Thoracic aorta (tissue), 2 donors: ENCODE data around the gene SYPL1. TPM values are rescaled to one million over a fixed set of nuclear protein-coding genes. Genes with fewer than 3 reads are reported as not detected.

ENCODE experiments used
- ATAC-seq: fragments of 150-250 bp; one replicate; pipeline ENCODE4 v1.8.0; 2017; ENCODE audit warnings: low read depth; ENCODE audit not compliant: insufficient number of reproducible peaks, low FRiP score
- DNase-seq: peaks from one replicate; pipeline ENCODE4 v3.0.0-alpha.2; 2020; ENCODE audit warnings: low spot score
- H3K27ac ChIP-seq, 2 donors: fragments of 200-600 bp; sonication (generic); 1 replicate in 1 of 2; 2 replicates in 1 of 2; pipeline ENCODE4 v1.5.1; 2016; ENCODE audit warnings: mild to moderate bottlenecking in 2 of 2, moderate library complexity in 2 of 2
- H3K27me3 ChIP-seq: fragments of 200-600 bp; sonication (generic); replicated peaks from 2 replicates; pipeline ENCODE4 v1.6.0; 2016; ENCODE audit warnings: mild to moderate bottlenecking; ENCODE audit not compliant: insufficient read depth
- H3K36me3 ChIP-seq: fragments of 200-600 bp; sonication (generic); one replicate; pipeline ENCODE4 v1.5.1; 2016
- H3K4me1 ChIP-seq, 2 donors: fragments of 200-600 bp; sonication (generic); 1 replicate in 1 of 2; 2 replicates in 1 of 2; pipeline versions ENCODE4 v1.5.1 to v1.6.0; 2016; ENCODE audit warnings: low read depth in 2 of 2, mild to moderate bottlenecking in 1 of 2; ENCODE audit not compliant: control insufficient read depth in 1 of 2
- H3K4me3 ChIP-seq: fragments of 200-600 bp; sonication (generic); 2 replicates; pipeline ENCODE4 v1.5.1; 2016; ENCODE audit warnings: mild to moderate bottlenecking
- H3K9me3 ChIP-seq: fragments of 200-600 bp; sonication (generic); 2 replicates; pipeline ENCODE4 v1.5.1; 2016
- CTCF ChIP-seq: fragments of 200-600 bp; sonication (generic); IDR thresholded peaks from one replicate; pipeline ENCODE4 v1.5.1; 2019; ENCODE audit warnings: antibody characterized with exemption
- total RNA-seq, 2 donors: library from RNA; depleted of rRNA; stranded (reverse); fragments of >200 nt; gene quantifications; one replicate each; pipeline versions ENCODE4 v1.1.0 to v1.2.3, GENCODE V29; 2016

SYPL1 gene
- total RNA-seq, 2 donors from 2014 or later = 47.1 to 82.1 TPM

- no peak overlapping the region for H3K4me3 ChIP-seq
- TF ChIP-seq CTCF = no peak
- H3K36me3 ChIP-seq = no peaks in the 10 kb centered on the region
- H3K27ac ChIP-seq = no peak overlapping the region
- ATAC-seq = no peak
- H3K27me3 ChIP-seq = no peaks in the 10 kb centered on the region
- no peaks in the 10 kb centered on the region for H3K9me3 ChIP-seq
- no peak for DNase-seq
- peaks cover 0 to 8% of the 10 kb centered on the region in 2 donors for H3K4me1 ChIP-seq
Measured at GRCh38 chr7:106071356-106071998, 40.6 kb downstream of the SYPL1 start.

GRCh38 chr7:106070567-106071254 is 41.4 kb downstream of the SYPL1 start:
- Histone ChIP-seq H3K27ac (no peak overlapping the region), H3K4me1 (peaks cover 0 to 13% of the 10 kb centered on the region in 2 donors)
- no peak for DNase-seq

GRCh38 chr7:106070201-106070551 is 41.9 kb downstream of the SYPL1 start:
- ATAC-seq (no peak), DNase-seq (no peak)
- Histone ChIP-seq H3K9me3 (no peaks in the 10 kb centered on the region), H3K27ac (no peak overlapping the region), H3K27me3 (no peaks in the 10 kb centered on the region), H3K4me1 (peaks cover 0 to 18% of the 10 kb centered on the region in 2 donors), H3K4me3 (no peak overlapping the region), H3K36me3 (no peaks in the 10 kb centered on the region)
- TF ChIP-seq CTCF = no peak

More at GRCh38 chr7:106070567-106071254, 41.4 kb downstream of the SYPL1 start:
- Histone ChIP-seq H3K27me3 (no peaks in the 10 kb centered on the region), H3K36me3 (no peaks in the 10 kb centered on the region), H3K4me3 (no peak overlapping the region), H3K9me3 (no peaks in the 10 kb centered on the region)
- no peak for ATAC-seq
- no peak for TF ChIP-seq CTCF

GRCh38 chr7:106069471-106070200 is 42.5 kb downstream of the SYPL1 start:
- ATAC-seq (no peak), DNase-seq (no peak)
- Histone ChIP-seq H3K9me3 (no peaks in the 10 kb centered on the region), H3K27me3 (no peaks in the 10 kb centered on the region), H3K4me1 (peaks cover 1 to 20% of the 10 kb centered on the region in 2 donors), H3K27ac (no peak overlapping the region), H3K36me3 (no peaks in the 10 kb centered on the region), H3K4me3 (no peak overlapping the region)
- TF ChIP-seq CTCF = no peak

GRCh38 chr7:106068986-106069385 is 43.1 kb downstream of the SYPL1 start:
- TF ChIP-seq CTCF = no peak
- DNase-seq = no peak
- no peaks in the 10 kb centered on the region for H3K36me3 ChIP-seq
- H3K27ac ChIP-seq = no peak overlapping the region
- no peak overlapping the region for H3K4me3 ChIP-seq
- H3K27me3 ChIP-seq = no peaks in the 10 kb centered on the region
- no peak for ATAC-seq
- H3K9me3 ChIP-seq = no peaks in the 10 kb centered on the region
- H3K4me1 ChIP-seq = peaks cover 3 to 26% of the 10 kb centered on the region in 2 donors
